ENCODE data around the gene ZNF592. TPM values are rescaled to one million over a fixed set of nuclear protein-coding genes. Genes with fewer than 3 reads are reported as not detected.
A peak's percentile ranks its signal among the peaks of the same experiment; 100 is the strongest.

Gene ZNF592
- total and polyA plus RNA-seq, 9 of the 15 experiments (the other 6 are each of a cell fraction or from before 2014, with no cell fraction given) = 0.88 to 23.8 (median 7.4) TPM

DNA sequence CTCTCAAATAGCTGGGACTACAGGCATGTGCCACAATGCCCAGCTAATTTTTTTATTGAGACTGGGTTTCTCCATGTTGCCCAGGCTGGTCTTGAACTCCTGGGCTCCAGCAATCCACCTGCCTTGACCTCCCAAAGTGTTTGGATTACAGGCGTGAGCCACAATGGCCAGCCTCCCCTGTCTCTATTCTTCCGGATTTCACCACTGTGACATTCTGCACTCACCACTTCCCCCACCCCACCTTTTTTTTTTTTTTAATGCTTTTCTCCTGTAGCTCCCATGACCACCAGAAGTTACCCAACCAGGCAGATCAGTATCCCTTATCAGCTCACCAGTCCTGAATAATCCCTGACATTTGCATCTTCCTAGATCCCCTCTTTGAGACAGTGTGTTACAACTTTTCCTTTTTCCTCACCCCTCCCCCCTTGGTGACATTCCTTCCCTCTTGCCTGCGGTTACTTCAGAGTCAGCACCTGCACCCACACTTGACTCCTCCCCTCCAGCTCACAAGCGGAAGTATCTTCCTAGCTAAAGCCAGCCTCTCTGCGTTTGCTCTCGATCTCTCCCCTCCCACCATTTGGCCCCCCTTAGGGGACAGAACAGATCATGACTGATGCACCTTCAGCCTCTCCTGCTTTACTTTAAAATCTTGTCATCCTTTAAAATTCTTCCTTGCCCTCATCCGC lies 13.5 kb upstream of the ZNF592 start (continued):
- TF ChIP-seq ARHGAP35 (IDR thresholded peaks at IDR 0.05; ENCODE audit: partially characterized antibody) (no peak), RCOR1 (IDR thresholded peaks at IDR 0.05; ENCODE audit: borderline replicate concordance in 1 of 2, low read depth in 2 of 2, low read length in 2 of 2) (peak in 1 of 2 experiments; percentile 68; a peak in 2 of 4 replicates), TEAD2 (tag; IDR thresholded peaks at IDR 0.05) (peak; percentile 80), NCOR1 (IDR thresholded peaks at IDR 0.05) (peak; percentile 45; the same call in 1 of the 2 replicates), MBD2 (IDR thresholded peaks at IDR 0.05; ENCODE audit: borderline replicate concordance, low read depth) (peak; percentile 50; the same call in 1 of the 2 replicates), SP1 (CRISPR knock-in tag; IDR thresholded peaks at IDR 0.05) (peak; percentile 68; the same call in 1 of the 2 replicates), MYNN (IDR thresholded peaks at IDR 0.05) (peak; percentile 79; the same call in 1 of the 2 replicates), MYNN (CRISPR knock-in tag; IDR thresholded peaks at IDR 0.05) (no peak), RNF2 (IDR thresholded peaks at IDR 0.05) (peak; percentile 91), KHSRP (IDR thresholded peaks at IDR 0.05) (0 out of 2 replicates have a peak, but pooled peaks have one; percentile 35), PTRF (tag; IDR thresholded peaks at IDR 0.05) (no peak), ETV6 (IDR thresholded peaks at IDR 0.05; ENCODE audit: borderline replicate concordance in 1 of 2, low read depth in 2 of 2, low read length in 1 of 2) (peak; percentile 29 to 32; a peak in 2 of 4 replicates), ETV6 (CRISPR knock-in tag; IDR thresholded peaks at IDR 0.05; ENCODE audit: borderline replicate concordance) (no peak), TAF7 (tag; IDR thresholded peaks at IDR 0.05) (peak; percentile 7; the same call in 1 of the 2 replicates), U2AF1 (optimal IDR thresholded peaks at IDR 0.05; ENCODE audit: low read depth, low read length) (no peak), CHCHD3 (CRISPR knock-in tag; IDR thresholded peaks at IDR 0.05) (no peak), HDAC2 (IDR thresholded peaks at IDR 0.05) (peak; percentile 90), CBFA2T2 (conservative IDR thresholded peaks at IDR 0.05) (peak; percentile 53; the same call in 1 of the 2 replicates), HLTF (IDR thresholded peaks at IDR 0.05) (peak; percentile 94)
- TF ChIP-seq, protein P1, sequence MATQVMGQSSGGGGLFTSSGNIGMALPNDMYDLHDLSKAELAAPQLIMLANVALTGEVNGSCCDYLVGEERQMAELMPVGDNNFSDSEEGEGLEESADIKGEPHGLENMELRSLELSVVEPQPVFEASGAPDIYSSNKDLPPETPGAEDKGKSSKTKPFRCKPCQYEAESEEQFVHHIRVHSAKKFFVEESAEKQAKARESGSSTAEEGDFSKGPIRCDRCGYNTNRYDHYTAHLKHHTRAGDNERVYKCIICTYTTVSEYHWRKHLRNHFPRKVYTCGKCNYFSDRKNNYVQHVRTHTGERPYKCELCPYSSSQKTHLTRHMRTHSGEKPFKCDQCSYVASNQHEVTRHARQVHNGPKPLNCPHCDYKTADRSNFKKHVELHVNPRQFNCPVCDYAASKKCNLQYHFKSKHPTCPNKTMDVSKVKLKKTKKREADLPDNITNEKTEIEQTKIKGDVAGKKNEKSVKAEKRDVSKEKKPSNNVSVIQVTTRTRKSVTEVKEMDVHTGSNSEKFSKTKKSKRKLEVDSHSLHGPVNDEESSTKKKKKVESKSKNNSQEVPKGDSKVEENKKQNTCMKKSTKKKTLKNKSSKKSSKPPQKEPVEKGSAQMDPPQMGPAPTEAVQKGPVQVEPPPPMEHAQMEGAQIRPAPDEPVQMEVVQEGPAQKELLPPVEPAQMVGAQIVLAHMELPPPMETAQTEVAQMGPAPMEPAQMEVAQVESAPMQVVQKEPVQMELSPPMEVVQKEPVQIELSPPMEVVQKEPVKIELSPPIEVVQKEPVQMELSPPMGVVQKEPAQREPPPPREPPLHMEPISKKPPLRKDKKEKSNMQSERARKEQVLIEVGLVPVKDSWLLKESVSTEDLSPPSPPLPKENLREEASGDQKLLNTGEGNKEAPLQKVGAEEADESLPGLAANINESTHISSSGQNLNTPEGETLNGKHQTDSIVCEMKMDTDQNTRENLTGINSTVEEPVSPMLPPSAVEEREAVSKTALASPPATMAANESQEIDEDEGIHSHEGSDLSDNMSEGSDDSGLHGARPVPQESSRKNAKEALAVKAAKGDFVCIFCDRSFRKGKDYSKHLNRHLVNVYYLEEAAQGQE (IDR thresholded peaks at IDR 0.05; ENCODE audit: borderline replicate concordance) = 0 out of 2 replicates have a peak, but pooled peaks have one; percentile 14
- TF ChIP-seq, protein P1 (CRISPR knock-in tag; IDR thresholded peaks at IDR 0.05; ENCODE audit: low read depth) = no peak
- TF ChIP-seq, protein P2, sequence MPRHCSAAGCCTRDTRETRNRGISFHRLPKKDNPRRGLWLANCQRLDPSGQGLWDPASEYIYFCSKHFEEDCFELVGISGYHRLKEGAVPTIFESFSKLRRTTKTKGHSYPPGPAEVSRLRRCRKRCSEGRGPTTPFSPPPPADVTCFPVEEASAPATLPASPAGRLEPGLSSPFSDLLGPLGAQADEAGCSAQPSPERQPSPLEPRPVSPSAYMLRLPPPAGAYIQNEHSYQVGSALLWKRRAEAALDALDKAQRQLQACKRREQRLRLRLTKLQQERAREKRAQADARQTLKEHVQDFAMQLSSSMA (CRISPR knock-in tag; IDR thresholded peaks at IDR 0.05) = no peak

Measured in K562 (cell line).